ENCODE measurements around the gene FADS6.

FADS6 gene

DNA sequence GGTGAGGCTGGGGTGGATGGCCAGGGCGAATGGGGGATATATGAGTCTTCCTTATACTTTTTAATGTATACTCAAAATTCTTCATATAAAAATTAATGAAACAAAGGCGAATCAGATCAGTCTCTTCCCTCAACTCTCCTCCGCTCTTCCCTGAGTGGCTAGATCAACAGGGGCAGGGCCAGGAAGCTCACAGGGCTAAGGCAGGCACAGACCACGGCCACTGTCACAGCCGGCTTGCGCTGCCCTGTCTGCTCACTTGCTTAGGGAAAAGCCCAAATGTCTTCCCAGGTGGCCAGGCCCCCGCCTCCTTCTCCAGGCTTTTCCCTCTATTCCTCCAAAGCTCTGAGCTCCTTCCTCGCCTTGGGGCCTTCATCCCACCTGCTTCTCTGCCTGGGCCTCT, 39.8 kb downstream of the FADS6 start:
- DNase-seq (ENCODE audit: low spot score) = no peak

DNA sequence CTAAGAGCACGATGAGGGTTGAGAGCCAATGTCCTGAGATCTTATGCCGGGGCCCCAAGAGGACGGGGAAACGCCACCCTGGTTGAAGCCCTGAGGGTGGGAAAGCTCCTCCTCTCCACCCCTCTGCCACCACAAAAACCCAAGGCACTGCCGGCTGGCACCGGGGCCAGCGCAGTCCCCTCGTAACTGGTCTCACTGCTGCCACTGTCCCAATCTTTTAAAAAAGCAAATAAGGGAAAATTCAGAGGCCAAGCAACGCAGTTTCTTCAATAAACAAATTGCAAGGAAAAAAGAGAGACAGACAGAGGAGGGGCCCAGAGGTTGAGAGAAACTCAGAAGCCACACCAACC, 40.4 kb downstream of the FADS6 start:
- no peak for DNase-seq (ENCODE audit: low spot score)

DNA sequence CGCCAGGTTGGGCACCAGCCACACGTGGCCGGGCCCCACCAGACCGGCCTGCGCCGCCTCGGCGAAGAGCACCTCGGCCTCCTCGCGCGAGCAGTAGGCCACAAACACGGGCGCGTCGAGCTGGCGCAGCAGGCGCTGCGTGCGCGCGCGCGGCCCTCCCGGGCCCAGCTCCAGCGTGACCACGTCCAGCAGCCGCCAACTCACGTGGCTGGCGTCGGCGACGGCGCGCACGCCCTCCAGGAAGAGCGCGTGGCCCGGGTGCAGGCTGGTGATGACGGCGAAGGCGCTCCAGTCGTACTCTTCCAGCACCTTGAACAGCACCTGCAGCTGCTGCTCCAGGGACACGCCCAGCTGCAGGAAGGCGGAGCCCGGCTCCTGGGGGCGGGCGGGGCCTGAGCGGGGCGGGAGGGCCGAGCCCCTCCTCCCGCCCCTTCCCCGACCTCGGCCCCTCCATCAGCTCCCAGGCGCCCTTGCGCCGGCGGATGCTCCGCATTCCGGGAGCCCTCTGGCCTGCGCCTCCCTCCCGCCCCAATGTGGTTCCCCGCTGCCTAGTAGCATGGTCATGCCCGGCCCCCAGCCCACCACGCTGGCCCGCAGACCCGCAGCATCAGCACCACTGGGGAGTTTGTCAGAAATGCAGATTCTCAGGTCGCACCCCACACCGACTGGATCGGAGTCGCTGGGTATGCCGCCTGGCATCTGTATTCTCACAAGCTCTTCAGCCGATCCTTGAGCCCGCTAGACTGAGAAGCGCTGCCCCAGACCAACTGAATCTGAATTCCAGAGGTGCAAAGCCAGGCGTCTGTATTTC, 41.0 kb downstream of the FADS6 start:
- no peak for DNase-seq (ENCODE audit: low spot score)

DNA sequence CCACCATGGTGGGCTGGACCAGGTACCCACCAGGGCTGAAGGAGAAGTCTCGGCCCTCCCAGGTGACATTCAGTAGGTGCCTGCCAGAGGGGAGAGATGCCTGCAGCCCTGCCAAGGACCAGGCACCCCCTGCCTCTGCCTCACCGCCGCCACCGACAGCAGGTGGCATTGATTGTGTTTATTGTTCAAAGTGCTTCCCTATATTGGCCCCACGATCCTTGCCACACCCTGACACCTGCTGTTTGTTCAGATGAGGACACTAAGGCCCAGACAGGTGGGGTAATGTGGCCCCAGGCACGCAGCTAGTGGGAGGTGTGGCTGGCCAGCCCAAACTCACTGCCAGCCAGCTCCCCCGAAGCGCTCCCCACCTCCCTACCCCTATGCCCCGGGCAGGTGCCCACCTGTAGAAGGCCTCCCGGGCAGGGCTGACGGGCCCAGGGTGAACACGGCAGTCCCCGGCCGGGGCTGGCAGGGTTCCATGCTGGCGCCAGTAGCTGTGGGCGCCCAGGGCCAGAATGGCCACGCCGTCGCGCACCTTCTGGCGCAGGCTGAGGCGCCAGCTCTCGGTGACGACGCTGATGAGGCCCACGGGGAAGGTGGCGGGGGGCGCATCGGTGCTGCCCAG, 41.7 kb downstream of the FADS6 start:
- no peak for DNase-seq (ENCODE audit: low spot score)

DNA sequence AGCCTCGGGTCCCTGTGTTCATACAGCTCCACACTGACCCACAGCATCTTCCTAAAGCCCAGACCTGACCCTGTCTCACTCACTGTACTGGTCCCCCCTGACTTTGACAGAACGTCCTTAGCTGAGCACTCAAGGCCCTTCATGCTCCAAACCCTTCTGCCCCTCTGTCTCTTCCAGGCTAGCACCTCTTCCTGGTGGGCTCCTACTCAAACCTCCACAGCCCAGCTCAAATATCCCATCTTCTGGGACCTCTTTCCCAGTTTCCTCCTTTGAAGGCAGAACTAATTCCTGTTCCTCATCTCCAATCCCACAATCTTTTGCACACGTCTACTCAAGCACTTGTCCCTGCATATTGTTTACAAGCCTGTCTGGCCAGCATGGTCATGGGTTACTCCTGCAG, 42.5 kb downstream of the FADS6 start:
- no peak for DNase-seq (ENCODE audit: low spot score)

DNA sequence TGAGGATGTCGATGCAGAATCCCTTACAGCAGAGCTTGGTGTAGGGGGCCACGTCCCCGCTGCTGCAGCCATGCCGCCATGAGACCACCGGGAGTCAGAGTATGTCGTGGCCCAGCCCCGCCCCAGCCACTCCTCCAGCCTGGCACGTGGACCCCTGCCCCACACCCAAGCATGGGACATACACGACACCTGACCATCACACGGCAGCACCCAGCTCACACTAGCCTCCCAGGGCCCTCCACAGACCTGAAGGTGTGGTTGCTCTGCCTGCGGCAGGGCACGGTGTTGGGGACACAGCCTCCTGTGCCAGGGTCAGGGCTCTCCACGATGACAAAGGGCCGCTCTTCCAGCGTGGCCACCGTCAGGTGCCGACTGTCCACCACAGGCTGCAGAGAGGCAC, 43.1 kb downstream of the FADS6 start:
- DNase-seq (ENCODE audit: low spot score) = no peak

DNA sequence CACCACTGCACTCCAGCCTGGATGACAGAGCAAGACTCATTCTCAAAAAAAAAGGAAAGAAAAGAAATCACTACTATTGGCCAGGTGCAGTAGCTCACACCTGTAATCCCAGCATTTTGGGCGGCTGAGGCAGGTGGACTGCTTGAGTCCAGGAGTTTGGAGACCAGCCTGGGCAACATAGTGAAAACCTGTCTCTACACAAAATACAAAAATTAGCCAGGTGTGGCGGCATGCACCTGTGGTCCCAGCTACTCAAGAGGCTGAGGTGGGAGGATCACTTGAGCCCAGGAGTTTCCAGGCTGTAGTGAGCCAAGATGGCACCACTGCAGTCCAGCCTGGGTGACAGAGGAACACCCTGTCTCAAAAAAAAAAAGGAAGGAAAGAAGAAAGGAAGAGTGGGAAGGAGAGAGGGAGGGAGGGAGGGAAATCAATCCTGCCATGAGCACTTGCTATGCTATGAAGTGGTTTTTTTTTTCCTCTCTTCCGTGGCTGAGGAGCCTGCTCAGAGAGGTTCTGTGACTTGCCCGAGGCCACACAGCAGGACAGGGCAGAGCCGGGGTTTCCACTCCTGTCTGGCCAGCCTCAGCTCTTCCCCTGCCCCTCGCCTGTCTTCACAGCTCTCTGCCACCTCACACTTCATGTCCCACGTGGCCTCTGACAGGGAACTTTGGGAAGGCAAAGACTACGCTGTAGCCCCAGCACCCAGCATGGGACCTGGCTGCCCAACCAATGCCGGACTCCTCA, 44.6 kb downstream of the FADS6 start:
- DNase-seq (ENCODE audit: low spot score) = no peak

DNA sequence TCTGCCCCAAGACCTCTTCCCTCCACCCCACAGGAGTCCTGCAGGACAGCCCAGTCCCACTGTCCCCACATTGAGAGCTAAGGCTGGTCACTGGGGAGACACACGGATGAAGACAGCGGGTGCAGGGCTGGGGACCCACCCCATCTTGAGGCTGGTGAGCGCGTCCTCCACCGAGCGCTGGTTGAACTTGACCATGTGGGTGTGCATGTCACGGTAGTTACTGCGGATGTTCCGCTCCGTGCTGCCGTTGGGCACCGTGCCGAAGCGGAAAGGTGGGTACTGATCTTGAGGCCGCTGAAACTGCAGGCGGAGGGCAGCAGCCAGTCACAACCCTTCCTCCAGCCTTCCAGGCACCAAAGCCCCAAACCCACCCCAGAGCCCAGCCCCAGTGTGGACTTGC, 46.8 kb downstream of the FADS6 start:
- no peak for DNase-seq (ENCODE audit: low spot score)

DNA sequence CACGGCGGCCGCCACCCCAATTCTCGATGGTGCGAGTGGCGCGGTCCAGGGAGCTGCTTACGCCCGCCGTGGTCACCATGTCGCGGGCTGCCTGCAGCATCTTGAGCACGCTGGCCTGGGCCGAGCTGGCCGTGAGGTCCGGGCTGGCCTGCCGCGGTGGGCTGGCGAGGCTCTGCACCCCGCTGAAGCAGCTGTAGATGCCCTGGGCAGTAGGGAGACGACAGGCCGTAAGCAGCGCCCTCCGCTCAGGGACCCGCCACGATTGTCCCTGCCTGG, 50.1 kb downstream of the FADS6 start:
- DNase-seq (ENCODE audit: low spot score) = no peak

DNA sequence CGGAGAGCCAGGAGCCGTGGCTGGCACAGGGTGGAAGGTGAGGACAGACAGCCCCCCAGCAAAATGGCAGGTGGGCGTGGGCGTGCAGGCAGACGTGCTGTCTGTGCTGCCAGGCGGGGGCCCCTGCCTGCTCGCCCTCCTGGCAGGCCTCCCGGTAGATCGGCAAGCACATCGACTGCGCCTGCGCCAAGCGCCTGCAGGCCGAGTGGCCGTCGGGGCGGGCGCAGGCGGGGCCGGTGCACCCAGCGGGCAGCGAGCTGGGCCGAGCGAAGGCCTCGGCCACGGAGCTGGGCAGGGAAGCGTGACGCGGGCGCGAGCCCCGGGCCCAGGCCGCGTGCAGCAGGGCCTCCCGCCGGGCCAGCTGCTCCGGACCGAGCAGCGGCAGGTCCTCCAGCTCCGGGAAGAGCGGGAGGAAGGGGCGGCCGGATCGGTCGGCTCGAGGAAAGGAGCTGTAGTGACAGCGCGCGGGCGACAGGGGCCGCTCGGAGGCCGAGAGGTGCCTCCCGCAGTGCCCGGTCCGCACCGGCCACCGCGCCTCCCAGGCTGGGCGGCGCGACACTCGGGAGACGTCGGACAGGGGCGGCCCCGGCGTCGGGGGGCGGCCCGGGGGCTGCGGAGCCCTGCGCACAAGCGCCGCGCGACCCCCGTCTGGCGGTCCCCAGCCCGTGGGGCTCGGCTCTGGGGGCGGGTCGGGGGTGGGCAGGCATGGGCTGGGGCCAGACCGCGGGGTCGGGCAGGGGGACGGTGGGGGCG, 50.7 kb downstream of the FADS6 start:
- no peak for DNase-seq (ENCODE audit: low spot score)

DNA sequence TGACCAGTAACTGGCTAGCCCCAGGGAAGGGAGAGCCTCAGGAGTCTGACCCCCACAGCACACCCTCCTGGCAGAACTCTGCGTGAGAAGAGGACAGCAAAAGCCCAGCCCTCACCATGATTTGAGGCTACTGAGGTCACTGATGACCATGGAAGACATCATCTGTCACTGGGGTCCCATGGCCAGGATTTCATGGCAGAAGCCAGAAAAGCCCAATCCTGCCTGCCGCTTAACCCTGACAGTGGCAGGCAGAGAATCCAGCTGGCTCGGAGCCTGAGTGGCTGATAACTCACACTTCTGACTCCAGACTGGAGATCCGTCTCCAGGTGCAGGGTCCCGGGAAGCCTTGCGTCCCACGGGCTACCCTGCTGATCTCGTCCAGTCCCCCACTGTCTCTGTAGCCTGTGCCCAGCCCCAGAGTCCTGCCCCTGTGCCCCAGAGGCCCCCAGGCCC, 51.3 kb downstream of the FADS6 start:
- DNase-seq (ENCODE audit: low spot score) = no peak

DNA sequence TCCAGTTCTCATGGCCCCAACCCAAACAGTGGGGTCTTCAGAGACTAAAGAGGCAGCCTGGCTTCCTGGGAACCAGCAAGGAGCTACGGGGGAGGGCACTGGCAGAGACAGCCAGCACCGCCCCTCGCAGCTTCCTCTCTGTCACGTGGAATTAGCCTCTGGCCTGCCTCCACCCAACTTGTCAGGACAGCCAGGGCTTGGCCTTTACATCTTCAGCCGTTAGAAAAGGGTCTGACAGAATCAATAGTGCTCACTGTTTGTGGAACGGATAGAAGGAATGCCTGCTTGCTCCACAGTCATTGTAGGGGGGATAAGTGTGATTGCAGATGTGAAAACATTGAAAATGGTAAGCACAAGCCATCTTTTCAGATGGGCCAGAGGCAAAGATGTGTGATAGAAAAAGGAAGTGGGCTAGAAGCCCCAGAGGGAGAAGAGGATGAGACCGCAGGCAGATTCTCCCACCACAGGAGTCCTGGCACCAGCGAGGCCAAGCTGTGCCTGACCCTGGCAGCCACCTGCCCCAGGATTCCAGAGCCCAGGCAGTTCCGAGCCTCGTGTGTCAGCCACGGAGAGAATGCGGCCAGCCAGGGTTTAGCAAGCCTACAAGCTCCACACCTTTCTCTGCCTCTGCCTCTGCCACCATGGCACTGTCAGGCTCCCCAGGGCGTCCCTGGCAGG, 52.3 kb downstream of the FADS6 start:
- DNase-seq (ENCODE audit: low spot score) = no peak

DNA sequence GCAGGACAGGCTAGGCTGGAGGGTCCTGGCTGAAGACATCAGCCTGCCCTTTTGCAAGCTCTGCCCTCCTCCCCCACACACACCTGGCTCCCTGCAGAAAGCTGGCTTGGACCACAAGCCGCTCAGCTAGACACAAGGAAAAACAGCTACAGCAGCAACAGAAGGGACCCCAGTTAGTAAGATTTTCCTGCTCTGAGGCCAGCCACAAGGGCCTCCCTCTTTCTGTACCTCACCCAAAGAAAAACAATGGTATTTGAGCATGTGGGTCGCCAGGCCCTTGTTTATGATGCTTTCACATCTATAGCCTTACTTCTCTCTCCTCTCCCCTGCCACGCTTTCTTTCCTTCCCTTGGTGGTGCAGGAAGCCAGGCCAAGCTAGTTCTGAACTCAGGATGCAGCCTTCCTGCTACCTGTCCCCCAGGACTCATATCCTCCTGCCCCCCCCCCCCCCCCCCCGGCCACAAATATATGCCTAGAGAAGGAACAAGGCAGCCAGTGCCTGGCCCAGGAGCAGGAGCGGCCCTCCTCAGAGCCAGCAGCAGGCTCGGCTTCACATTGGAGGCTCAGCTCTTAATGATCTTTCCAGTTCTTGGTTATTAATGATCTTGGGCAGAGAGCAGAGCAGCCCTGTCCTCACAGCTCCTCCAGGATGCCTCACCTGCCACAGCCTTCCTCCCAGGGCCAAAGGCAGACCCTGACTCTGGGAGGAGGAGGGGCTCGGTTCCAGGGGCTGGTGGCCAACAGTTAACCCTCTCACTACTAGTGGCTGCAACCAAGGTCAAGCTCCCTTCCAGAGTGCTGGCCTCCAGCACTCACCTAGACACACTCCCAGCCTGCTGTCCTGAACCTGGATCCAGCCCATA, 53.2 kb downstream of the FADS6 start:
- DNase-seq (ENCODE audit: low spot score) = no peak

DNA sequence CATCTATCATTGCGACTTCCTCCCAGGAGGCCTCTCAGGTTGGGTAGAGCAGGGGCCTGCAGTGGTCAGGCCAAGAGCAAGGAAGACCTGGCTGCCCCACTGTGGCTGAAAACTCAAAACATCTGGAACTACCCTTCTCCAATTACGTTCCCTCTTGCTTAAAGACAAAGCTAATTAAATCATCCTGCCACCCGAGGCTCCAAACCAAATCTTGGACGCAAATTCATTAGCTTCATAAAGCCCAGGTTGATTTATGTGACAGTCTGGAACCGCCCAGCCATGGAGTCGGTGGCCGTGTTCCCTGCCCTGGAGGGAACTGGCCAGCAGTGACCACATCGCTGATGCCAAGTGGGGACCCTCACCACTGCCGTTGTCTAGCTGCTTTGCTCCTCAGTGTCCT, 55.2 kb downstream of the FADS6 start:
- no peak for DNase-seq (ENCODE audit: low spot score)

DNA sequence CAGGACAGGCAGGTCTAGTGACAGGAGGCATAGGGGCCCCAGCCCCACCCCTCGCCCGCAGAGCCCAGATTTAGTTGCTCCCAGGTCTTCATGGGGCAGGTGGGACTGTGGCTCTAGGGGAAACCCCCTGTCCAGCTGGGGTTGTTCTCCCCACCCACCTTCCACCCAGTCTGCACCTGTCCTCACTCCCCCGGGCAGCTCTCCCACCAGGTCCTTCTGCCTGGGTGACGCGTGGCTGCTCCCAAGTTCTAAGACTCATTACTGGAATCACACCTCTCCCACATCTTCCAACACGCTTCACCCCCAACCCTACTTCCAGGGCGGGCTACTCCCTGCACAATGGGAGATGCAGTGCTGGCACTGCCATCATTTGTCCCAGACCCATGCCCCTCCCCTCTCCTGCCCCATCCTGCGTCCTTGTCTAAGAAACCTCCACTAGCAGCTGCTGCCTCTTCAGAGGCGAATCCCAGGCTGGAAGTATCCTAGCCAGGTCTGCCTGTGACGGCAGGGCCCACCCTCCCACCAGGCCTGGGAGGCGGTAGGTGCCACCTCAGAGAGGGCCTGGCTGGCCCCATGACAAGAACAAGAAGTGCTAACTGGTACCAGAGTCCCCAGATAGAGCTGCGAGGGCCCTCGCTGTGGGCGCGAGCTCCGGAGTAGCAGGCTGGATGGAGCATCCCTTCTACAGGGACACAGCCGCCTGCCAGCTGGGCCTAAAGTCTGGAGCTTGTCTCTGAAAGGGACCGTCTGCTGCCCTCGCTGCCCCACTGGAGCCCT, 56.6 kb downstream of the FADS6 start:
- DNase-seq (ENCODE audit: low spot score) = no peak

DNA sequence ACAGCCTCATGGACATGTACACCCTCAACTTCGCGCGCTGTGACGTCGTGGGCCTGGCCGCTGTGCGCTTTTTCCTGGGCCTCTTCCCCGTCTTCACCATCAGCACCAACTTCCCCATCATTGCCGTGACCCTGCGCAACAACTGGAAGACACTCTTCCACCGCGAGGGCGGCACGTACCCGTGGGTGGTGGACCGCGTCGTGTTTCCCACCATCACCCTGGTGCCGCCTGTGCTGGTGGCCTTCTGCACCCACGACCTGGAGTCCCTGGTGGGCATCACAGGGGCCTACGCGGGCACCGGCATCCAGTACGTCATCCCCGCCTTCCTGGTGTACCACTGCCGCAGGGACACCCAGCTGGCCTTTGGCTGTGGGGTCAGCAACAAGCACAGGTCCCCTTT, 57.2 kb downstream of the FADS6 start:
- no peak for DNase-seq (ENCODE audit: low spot score)

DNA sequence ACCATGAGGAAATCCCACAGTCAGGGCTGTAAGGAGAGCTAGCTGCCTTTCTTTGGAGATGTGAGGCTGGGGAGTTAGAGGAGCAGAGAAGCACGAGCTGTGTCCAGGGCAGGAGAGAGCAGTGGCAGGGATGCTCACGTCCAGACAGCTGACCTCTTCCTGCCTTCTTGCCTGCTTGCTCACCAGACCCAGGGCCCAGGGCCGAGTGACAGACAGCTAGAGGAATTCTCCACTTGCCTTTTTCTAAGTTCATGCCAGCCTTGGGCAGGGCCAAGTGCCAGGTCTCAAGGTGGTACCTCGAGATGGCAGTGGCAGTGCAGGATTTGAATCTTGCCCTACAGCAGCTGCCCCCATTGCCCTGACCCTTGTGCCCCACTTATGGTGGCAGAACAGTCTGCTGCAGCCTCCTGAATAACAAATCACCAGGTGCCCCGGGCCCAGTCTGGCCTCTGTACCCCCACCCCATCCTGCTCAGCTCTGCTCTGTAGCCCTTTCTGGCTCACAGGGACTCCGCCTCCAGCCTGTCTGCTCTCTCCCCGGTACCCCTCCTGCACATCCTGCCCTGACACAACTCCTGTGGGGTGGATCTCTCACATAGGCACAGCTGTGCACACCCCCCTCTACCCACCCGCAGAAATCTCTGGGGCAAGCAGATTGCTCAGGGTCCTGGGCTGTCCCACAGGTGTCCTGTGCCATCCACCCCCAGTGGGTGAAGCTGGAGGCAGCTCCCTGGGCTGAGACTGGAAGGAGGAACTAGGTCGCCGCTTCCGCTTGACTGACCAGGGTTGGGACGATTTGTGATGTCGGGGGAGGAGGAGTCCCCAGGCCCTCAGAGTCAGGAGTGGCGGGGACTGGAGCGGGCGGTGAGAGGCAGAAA, 59.7 kb downstream of the FADS6 start:
- no peak for DNase-seq (ENCODE audit: low spot score)

DNA sequence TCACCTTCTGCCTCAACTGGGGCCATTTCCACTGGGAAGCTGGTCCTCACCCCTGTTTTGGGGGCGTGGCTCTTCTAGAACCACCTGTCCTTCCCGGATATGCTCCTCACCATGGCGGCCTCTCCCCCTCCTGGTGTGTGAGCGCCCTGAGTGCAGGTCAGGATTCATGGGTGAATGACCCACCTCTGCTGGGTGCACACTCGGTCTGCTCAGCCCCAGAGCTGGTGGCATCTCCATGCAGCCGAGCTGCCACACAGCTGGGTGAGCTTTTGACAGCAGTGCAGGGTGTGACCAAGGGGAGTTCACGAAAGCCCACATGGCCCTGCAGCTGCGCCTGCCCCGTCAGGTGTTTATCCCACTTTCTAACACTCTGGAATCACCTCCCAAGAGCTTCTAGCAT, 61.0 kb downstream of the FADS6 start:
- DNase-seq (ENCODE audit: low spot score) = no peak

DNA sequence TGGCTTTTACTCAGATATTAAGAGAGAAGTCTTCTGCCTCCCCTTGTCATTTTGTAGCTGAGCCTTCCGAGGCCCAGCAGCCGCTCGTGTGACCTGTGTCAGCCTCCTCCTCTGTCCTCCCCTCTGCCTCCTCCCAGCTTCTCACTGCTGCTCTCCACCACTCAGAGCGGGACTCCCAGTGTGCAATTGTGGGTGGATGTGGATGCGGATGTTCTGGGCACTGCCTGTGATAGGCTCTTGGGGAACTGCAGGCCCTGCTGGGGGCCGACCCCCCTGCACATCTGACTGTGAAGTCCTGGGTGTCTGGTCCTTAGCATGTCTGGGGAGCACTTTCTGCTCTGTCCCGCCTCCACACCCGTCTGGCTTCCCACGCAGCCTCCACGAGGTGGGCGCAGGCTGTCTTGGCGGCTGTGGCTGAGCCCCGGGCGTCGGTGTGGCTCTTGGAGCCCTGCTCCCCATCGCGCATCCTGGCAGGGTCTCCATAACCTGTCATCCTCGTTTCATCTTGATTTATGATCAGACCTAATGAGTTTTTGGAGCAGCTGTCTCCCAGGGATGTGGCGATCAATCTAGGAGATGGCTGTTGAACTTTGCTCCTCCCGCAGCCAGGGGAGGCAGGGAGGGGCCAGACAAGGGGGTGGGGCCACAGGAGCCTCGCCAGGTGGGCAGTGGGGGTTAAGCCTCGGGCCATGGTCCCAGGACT, 61.8 kb downstream of the FADS6 start:
- DNase-seq (ENCODE audit: low spot score) = no peak

Data from RKO (cell line).